ENCODE data around the gene PPP1R3C.

DNA sequence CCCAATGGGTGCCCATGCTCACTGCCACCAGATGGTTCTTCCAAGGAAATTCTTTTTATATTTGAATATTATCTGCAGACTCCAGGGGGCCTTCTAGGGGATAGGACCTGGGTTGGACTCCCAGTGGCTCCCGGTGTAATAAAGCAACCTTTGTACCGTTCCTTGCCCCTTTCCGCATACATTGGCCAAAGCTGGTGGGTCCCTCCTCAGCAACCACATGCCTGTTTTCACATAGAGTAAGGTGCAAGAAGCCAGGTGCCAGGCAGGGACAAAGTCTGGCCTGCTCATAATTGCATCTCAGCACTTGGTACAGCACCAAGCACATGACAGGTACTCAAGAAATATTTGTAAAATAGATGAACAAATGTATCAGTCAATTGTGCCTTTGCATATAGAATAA lies 46.4 kb upstream of the PPP1R3C start:
- TF ChIP-seq, protein P1, sequence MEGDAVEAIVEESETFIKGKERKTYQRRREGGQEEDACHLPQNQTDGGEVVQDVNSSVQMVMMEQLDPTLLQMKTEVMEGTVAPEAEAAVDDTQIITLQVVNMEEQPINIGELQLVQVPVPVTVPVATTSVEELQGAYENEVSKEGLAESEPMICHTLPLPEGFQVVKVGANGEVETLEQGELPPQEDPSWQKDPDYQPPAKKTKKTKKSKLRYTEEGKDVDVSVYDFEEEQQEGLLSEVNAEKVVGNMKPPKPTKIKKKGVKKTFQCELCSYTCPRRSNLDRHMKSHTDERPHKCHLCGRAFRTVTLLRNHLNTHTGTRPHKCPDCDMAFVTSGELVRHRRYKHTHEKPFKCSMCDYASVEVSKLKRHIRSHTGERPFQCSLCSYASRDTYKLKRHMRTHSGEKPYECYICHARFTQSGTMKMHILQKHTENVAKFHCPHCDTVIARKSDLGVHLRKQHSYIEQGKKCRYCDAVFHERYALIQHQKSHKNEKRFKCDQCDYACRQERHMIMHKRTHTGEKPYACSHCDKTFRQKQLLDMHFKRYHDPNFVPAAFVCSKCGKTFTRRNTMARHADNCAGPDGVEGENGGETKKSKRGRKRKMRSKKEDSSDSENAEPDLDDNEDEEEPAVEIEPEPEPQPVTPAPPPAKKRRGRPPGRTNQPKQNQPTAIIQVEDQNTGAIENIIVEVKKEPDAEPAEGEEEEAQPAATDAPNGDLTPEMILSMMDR (conservative IDR thresholded peaks at IDR 0.05; ENCODE audit: low read length) = no peak
- no peak for TF ChIP-seq EZH2phosphoT487 (IDR thresholded peaks at IDR 0.05; ENCODE audit: borderline replicate concordance)
